HFFc6 (cell line): ENCODE data around the gene TPST1. TPM values are rescaled to one million over a fixed set of nuclear protein-coding genes. Genes with fewer than 3 reads are reported as not detected.

Experiments
- DNase-seq: peaks from one replicate; pipeline ENCODE4 v3.0.0-alpha.2; 2018
- H3K27ac Mint-ChIP-seq: 2 replicates; pipeline ENCODE4 v1.8.0; 2020; ENCODE audit warnings: mild to moderate bottlenecking, mixed read lengths
- H3K27me3 Mint-ChIP-seq: 2 replicates; pipeline ENCODE4 v1.8.0; 2021; ENCODE audit warnings: mild to moderate bottlenecking, moderate library complexity, mixed read lengths; ENCODE audit not compliant: insufficient read depth
- H3K36me3 Mint-ChIP-seq: 2 replicates; pipeline ENCODE4 v1.8.0; 2021; ENCODE audit warnings: low read depth, mixed read lengths
- H3K4me1 Mint-ChIP-seq: 2 replicates; pipeline ENCODE4 v1.8.0; 2020; ENCODE audit warnings: low read depth, mixed read lengths
- H3K4me3 Mint-ChIP-seq: 2 replicates; pipeline ENCODE4 v1.8.0; 2020; ENCODE audit warnings: mild to moderate bottlenecking, moderate library complexity, mixed read lengths
- H3K9me3 Mint-ChIP-seq: 2 replicates; pipeline ENCODE4 v1.8.0; 2020; ENCODE audit warnings: mild to moderate bottlenecking, mixed read lengths
- total RNA-seq, 6 experiments: library from RNA; stranded (reverse); fragmentation: NEBNext Ultra II Directional; extraction: Animal tissue kit (Norgen Biotek cat#: 25700); gene quantifications; 2 replicates in 1 of 6; 3 replicates in 5 of 6; pipeline ENCODE4 v1.2.3, GENCODE V29; 2021
- TF ChIP-seq, protein P1 (sequence below): fragments of 200-600 bp; sonication (generic); IDR thresholded peaks from 2 replicates; pipeline ENCODE4 v1.5.0; 2021; ENCODE audit warnings: antibody characterized with exemption, mild to moderate bottlenecking

TPST1 gene
- total RNA-seq, 6 experiments from 2014 or later: 21.7 to 36.1 (median 29.2) TPM

DNA sequence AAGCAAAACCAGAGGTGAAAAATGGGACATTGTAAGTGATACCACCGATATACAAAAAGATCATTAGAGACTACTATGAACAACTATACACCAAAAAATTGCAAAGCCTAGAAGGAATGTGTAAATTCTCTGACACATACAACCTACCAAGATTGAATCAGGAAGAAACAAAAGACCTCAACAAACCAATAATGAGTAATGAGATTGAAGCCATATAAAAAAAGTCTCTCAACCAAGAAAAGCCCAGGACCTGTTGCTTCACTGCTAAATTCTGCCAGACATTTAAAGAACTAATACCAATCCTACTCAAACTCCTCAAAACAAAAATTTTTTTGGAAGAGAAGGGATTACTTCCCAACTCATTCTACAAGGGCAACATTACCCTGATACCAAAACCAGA is 134.0 kb downstream of the TPST1 start:
- Mint-ChIP-seq H3K9me3 (peaks cover 23% of the 10 kb centered on the region), H3K36me3 (peaks cover 28% of the 10 kb centered on the region), H3K4me3 (no peak overlapping the region), H3K27me3 (peaks cover 2% of the 10 kb centered on the region; the same call in 1 of the 2 replicates), H3K4me1 (peaks cover 5% of the 10 kb centered on the region), H3K27ac (no peak overlapping the region)
- no peak for DNase-seq
- TF ChIP-seq, protein P1, sequence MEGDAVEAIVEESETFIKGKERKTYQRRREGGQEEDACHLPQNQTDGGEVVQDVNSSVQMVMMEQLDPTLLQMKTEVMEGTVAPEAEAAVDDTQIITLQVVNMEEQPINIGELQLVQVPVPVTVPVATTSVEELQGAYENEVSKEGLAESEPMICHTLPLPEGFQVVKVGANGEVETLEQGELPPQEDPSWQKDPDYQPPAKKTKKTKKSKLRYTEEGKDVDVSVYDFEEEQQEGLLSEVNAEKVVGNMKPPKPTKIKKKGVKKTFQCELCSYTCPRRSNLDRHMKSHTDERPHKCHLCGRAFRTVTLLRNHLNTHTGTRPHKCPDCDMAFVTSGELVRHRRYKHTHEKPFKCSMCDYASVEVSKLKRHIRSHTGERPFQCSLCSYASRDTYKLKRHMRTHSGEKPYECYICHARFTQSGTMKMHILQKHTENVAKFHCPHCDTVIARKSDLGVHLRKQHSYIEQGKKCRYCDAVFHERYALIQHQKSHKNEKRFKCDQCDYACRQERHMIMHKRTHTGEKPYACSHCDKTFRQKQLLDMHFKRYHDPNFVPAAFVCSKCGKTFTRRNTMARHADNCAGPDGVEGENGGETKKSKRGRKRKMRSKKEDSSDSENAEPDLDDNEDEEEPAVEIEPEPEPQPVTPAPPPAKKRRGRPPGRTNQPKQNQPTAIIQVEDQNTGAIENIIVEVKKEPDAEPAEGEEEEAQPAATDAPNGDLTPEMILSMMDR: no peak

DNA sequence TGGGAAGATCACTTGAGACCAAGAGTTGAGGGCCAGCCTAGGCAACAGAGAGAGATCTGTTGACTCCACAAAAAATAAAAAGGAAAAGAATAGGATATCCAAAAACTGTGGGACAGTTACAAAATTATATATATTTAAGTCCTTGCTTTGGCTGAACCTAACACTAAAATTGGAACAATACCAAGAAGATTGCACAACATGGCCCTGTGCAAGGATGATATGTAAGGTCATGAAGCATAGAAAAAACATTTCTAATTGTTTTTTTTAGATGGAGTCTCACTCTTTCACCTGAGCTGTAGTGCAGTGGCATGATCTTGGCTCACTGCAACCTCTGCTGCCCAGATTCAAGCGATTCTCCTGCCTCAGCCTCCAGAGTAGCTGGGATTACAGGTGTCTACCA is 139.0 kb downstream of the TPST1 start:
- H3K4me1 Mint-ChIP-seq: peaks cover 6% of the 10 kb centered on the region
- H3K27ac Mint-ChIP-seq: no peak overlapping the region
- H3K9me3 Mint-ChIP-seq: peaks cover 12% of the 10 kb centered on the region
- no peak for DNase-seq
- H3K36me3 Mint-ChIP-seq: peaks cover 19% of the 10 kb centered on the region
- TF ChIP-seq, protein P1: no peak
- H3K27me3 Mint-ChIP-seq: peaks cover 2% of the 10 kb centered on the region; the same call in 1 of the 2 replicates
- no peak overlapping the region for H3K4me3 Mint-ChIP-seq

DNA sequence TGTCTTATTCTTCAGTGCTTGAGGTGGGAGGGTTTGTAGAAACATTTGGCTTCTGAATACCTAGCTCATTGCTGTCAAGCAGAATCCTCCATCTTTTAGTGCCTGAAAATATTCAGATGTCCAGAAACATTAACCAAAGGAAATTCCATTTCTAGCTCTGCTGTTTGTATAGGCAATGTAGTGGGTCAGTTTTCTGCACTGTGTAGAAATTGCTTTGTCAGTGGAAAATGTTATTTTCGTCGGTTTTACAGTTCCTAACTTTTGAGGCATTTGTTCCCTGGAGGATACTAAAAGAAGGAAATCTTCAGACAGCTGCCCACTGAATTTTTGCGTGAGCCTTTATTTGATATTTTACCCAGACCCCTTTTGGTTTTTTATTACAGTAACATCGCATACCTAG is 143.4 kb downstream of the TPST1 start:
- Mint-ChIP-seq H3K4me1 (peaks cover 22% of the 10 kb centered on the region), H3K9me3 (no peaks in the 10 kb centered on the region), H3K27ac (no peak overlapping the region), H3K27me3 (no peaks in the 10 kb centered on the region), H3K4me3 (no peak overlapping the region), H3K36me3 (peaks cover 7% of the 10 kb centered on the region)
- DNase-seq: no peak
- TF ChIP-seq, protein P1: no peak

DNA sequence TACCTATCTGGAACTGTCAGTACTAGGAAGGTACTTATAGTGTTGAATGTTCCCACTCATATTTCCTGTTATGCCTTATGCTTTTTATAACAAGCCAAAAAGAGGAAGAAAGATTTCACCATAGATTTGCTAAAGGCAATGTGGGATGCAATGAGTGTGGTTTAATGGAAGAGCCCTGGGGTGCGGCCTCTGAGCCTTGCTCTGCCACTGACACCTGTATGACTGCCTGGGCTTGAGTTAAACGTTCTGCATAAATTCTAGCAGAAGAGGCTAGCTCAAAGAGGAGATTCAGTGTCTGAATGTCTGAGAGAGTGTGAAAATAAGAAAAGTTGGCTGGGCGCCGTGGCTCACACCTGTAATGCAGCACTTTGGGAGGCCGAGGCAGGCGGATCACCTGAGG is 143.8 kb downstream of the TPST1 start:
- Mint-ChIP-seq H3K4me1 (peaks cover 23% of the 10 kb centered on the region), H3K27ac (no peak overlapping the region), H3K27me3 (no peaks in the 10 kb centered on the region), H3K9me3 (no peaks in the 10 kb centered on the region), H3K36me3 (peaks cover 11% of the 10 kb centered on the region), H3K4me3 (no peak overlapping the region)
- TF ChIP-seq, protein P1: no peak
- no peak for DNase-seq

DNA sequence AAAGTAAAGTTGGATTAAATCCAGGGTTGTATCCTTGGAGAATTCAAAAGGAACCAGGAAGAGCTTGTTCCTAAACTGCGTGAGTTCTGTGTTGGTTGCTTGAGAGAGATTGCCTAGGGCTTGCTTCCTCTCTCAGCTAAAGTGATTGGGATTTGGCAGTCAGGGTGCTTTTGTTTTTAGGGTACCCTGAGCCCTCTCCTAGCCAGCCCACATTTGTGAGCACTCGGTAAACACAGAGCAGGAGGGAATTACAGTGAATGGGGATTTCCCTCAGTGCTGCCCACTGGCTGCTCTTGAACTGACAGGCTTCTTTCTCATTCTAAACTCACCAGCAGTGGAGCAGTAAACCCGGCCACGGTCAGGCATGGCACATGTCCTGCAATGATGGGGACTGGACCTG is 146.9 kb downstream of the TPST1 start:
- Mint-ChIP-seq H3K4me1 (peaks cover 41% of the 10 kb centered on the region), H3K27ac (peak overlapping the region; percentile 27)

More for the DNA sequence above, 146.9 kb downstream of the TPST1 start:
- H3K36me3 Mint-ChIP-seq: peaks cover 7% of the 10 kb centered on the region
- TF ChIP-seq, protein P1: peak; percentile 32; the same call in 1 of the 2 replicates
- H3K27me3 Mint-ChIP-seq: no peaks in the 10 kb centered on the region; the same call in 1 of the 2 replicates
- DNase-seq: no peak
- H3K4me3 Mint-ChIP-seq: peak overlapping the region; percentile 16; the same call in 1 of the 2 replicates
- no peaks in the 10 kb centered on the region for H3K9me3 Mint-ChIP-seq
